Stimulated activated CD8-positive, alpha-beta memory T cell treated with anti-CD3 and anti-CD28 coated beads, Interleukin-12 subunit alpha, Interleukin-12 subunit beta, amount 100 ng/mL, for 4 hours (primary cell): ENCODE results near the gene THADA.

Experiments
- DNase-seq: peaks from one replicate; pipeline ENCODE4 v3.0.0-alpha.2; 2020; ENCODE audit warnings: low read depth

THADA gene

DNA sequence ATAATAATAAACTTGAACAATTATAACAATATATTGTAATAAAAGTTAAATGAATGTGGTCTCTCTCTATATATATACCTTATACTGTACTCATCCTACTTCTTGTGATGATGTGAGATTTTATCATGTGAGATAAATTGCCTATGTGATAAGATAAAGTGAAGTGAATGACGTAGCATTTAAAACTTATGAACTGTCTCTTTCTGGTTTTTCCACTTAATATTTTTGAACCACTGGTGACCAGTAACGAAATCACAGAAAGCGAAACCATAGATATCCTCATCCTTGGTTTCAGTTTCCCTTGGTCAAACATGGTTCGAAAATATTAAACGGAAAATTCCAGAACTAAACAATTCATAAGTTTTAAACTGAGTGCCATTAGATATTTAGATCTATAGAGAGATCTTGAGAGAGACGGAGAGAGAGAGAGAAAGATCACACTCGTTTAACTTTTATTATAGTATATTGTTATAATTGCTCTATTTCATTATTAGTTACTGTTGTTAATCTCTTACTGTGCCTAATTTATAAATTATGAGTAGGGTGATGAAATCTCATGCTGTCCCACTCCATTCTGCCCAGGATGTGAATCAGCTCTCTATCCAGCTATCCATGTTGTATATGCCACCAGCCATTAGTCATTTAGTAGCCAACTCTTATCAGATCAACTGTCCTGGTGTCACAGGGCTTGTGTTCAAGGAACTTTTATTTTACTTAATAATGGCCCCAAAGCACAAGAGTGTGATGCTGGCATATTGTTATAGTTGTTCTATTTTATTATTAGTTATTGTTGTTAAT lies 156.8 kb downstream of the THADA start:
- no peak for DNase-seq

GRCh38 chr2:43438342-43438741 lies 157.5 kb downstream of the THADA start:
- DNase-seq = no peak

GRCh38 chr2:43437363-43437762 lies 158.5 kb downstream of the THADA start:
- DNase-seq = no peak

DNA sequence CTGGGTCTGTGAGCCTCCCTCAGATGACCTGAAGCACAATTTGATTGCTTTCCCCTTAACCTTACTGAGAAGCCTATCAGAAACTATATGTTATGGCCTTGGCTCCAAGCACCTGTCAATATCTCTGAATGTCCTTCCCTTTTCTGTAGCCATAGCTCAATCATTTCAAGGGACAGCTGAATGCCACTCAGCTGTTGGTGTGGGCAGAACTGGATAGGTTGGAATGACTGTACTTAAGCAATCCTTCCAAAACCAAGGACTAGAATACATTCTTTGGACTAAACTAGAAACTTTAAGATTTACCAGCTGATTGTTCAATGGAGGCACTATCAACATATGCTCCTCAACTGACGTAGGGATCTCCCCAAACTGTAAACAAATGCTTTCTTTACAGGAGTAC lies 159.4 kb downstream of the THADA start:
- no peak for DNase-seq

GRCh38 chr2:43435746-43436145 lies 160.1 kb downstream of the THADA start:
- DNase-seq = no peak

DNA sequence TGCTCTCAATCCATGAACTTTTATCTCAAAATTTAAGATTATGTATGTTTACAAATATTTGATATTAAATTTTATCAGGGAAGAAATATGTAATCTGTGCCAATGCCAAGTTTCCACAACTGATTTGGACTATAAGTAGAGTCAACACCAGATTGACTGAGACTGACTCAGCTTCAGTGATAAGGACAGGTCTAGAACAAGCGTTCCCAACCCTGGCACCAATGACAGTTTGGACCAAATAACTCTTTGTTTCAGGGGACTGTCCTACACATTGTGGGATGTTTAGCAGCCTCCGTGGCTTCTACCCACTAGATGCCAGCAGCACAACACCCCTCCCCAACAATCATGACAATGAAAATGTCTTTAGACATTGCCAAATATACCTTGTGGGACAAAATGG lies 165.3 kb downstream of the THADA start:
- no peak for DNase-seq

GRCh38 chr2:43429369-43429768 lies 166.5 kb downstream of the THADA start:
- DNase-seq = no peak

- DNase-seq = no peak
Measured at GRCh38 chr2:43427032-43427424, 168.8 kb downstream of the THADA start.

GRCh38 chr2:43426305-43427031 lies 169.4 kb downstream of the THADA start:
- DNase-seq = peak; percentile 24

DNA sequence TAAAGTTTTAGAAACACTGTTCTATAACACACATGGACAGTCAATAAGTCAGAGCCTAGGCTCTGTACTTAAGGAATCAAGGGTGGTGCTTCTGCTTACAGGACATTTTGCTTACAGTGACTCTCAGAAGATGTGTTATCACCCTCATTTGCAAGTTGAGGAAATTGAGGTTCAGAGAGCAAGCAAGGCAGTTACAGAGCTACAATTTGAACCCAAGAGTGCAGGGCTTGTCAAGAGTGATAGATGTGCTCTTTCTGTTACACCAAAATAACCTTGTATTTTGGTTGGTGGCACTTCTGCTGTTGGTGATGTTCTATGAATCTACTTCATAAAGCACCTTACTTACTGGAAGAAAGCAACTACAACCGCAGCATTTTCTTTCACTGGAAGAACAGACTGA lies 170.2 kb downstream of the THADA start:
- no peak for DNase-seq

- DNase-seq = no peak
Measured at GRCh38 chr2:43424262-43425207, 171.3 kb downstream of the THADA start.

DNA sequence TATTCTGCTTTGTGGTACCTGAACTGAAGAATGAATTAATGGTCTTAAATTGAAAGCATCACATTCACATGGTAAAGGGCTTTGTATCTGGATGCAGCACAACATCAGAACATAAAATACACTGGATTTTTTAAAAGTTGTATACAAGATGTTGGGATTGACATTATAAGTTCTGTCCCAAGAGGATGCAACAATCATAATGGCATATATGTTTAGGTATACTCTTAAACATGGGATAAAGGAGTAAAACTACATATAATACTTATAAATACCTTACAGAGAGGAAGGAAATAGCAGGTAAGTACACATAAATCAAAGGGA lies 171.9 kb downstream of the THADA start:
- DNase-seq = no peak

GRCh38 chr2:43421194-43421593 lies 174.6 kb downstream of the THADA start:
- no peak for DNase-seq

- no peak for DNase-seq
Measured at GRCh38 chr2:43420389-43420801, 175.4 kb downstream of the THADA start.

DNA sequence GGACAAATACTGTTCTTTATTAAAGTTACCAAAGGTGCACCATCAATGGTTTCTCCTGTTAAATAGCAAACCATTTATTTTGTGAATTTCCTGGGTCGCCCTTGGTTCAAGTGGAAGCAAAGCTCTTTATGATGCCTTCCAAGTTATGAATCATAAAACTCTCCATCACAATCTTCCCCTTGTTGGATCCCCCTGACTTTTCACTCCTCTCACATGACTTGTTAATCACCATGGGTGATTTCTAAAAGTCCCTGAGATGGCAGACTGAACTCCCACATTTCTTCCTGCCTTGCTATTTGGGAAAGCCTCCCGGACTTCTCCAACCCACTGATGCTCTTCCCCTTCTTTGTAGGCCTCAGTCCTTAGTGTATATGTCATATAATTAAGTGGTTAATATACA lies 176.0 kb downstream of the THADA start:
- no peak for DNase-seq

DNA sequence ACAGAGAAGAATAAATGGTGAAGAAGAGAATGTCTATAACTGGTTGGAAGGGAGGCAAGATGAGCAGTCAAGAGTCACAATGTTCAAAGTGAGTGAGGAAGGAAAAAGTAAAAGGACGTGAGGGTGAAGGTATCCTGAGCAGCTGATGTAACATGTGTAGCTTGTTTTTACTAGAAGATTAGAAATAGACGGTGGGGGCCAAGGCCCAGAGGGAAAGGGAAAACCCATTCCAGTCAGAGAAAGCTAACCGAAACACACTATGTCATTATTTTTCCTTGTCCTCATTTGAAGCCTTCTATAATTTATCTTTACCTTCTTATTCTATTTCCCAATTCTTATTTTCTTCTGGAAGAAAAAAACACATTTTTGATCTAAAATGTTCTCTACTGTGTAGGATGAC lies 176.6 kb downstream of the THADA start:
- DNase-seq = no peak

- DNase-seq = no peak
Measured at GRCh38 chr2:43418680-43419079, 177.2 kb downstream of the THADA start.

DNA sequence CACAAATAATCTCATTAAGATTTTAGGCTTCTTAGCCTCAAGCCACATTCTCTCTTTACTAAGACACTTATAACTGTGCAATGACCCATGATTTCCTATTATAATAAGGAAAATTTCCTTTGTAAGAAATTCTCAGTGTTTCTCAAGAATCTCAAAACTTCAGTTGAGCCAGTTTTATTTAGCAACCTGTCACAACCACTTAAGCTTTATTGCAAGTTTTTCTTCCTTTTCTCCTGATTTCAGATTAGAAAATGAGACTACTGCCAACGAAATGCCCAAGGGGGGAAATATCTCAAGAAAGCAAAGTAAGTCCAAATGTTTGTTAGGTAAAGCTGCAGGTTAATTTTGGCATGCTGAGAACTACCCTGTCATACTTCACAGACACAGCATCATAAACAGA lies 178.5 kb downstream of the THADA start:
- no peak for DNase-seq

- DNase-seq = no peak
Measured at GRCh38 chr2:43415592-43415991, 180.2 kb downstream of the THADA start.

DNA sequence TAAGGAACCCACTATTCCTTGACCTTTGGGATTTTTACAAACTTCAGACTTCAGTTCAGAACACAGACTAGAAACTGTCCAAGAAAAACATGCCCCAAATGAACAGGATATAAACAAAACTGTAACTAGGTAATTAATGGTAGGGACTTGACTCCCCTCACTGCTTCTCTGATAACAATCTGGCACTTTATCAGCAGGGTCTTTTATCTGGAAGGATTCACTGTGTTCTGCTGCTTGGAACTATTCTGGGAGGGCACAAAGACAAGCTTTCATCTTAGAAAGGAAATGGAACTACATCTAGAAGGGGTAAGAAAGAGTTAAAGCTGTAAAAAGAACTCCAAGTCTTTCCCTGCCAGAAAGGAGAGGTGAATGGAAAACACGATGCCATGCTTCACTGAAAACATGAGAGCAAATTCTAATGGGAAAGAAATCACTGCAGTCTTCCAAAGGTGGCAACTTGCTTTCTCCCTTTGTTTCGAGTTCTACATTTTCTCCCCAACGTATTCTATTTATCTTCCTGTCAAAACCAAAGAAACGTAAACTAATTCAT lies 181.2 kb downstream of the THADA start:
- DNase-seq = no peak

GRCh38 chr2:43414033-43414432 lies 181.8 kb downstream of the THADA start:
- DNase-seq = no peak

GRCh38 chr2:43412114-43412753 lies 183.6 kb downstream of the THADA start:
- DNase-seq = no peak
